ENCODE data around the gene FDXACB1. TPM values are rescaled to one million over a fixed set of nuclear protein-coding genes. Genes with fewer than 3 reads are reported as not detected.

Gene FDXACB1
- total and polyA plus RNA-seq, 2 of the 4 experiments (the other 2 are of a cell fraction): 1.7 to 3.0 TPM

DNA sequence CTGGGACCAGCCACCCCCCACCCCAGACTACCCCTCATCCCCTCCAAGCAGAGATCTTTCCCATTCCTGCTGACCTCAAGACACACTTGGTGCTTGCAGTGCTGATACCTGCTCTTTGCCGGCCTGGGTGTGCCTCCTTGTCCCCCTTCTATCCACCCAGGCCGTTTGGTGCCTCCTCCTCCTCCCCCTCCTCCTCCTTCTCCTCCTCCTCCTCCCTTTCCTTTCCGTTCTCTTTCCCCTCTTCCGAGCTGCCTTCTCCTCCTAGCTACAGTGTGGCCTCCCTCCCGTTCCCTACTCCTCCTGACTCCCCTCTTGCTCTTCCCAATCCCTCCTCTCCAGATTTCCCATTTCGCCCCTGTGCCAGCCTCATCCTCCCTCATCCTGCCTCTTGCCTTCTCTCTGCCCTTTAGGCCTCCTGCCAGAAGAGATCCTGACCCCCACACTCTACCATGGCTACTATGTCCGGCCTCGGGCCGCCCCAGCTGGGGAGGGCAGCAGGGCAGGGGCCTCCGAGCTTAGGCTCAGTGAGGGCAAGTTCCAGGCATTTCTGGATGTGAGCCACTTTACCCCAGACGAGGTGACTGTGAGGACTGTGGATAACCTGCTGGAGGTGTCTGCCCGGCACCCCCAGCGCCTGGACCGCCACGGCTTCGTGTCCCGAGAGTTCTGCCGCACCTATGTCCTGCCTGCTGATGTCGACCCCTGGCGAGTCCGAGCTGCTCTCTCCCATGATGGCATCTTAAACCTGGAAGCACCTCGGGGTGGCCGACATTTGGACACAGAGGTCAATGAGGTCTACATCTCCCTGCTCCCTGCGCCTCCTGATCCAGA is 34.3 kb upstream of the FDXACB1 start:
- DNase-seq (no peak), ATAC-seq (ENCODE audit: low read depth) (no peak)
- H3K36me3 ChIP-seq (ENCODE audit: control insufficient read depth, insufficient read depth, low read length): no peaks in the 10 kb centered on the region
- H2BK15ac ChIP-seq (ENCODE audit: low read depth, low read length): peak overlapping the region; percentile 95; the same call in 2 of the 3 replicates
- peak overlapping the region; percentile 88 for H2AFZ ChIP-seq (replicated peaks; ENCODE audit: low read length, poor library complexity)
- H3K4ac ChIP-seq (ENCODE audit: low read depth, low read length): peak overlapping the region; percentile 94
- peaks cover 36% of the 10 kb centered on the region for H3K4me1 ChIP-seq (ENCODE audit: control insufficient read depth, insufficient read depth, low read length)
- ChIA-PET CTCF (no interaction called here), POLR2A (ENCODE audit: unreplicated experiment) (no interaction called here)
- peaks cover 18% of the 10 kb centered on the region for H3K9me1 ChIP-seq (ENCODE audit: insufficient read depth, low read length)
- in situ Hi-C loops (cut with MboI; ENCODE audit: low sequenced_read_pairs) (no loop called here), dilution Hi-C loops (cut with HindIII; ENCODE audit: low sequenced_read_pairs, unreplicated experiment) (no loop called here), intact Hi-C loops (cut with micrococcal nuclease) (no loop called here)
- no peaks in the 10 kb centered on the region for H3K9me3 ChIP-seq (ENCODE audit: control insufficient read depth, insufficient read depth, low read length)
- peak overlapping the region; percentile 81 for H2BK20ac ChIP-seq (ENCODE audit: low read depth, low read length)
- H2BK5ac ChIP-seq (ENCODE audit: low read depth, low read length, poor library complexity, severe bottlenecking): peak overlapping the region; percentile 65
- peak overlapping the region; percentile 72 for H3K18ac ChIP-seq (ENCODE audit: low read depth, low read length)
- no peak overlapping the region; the same call in 1 of the 2 replicates for H3K56ac ChIP-seq (ENCODE audit: extremely low read depth, insufficient read depth, low read length)
- peaks cover 0 to 15% of the 10 kb centered on the region in 2 experiments; a peak in 2 of 4 replicates for H3K79me1 ChIP-seq (ENCODE audit: low read depth in 1 of 2, low read length in 2 of 2)
- peak overlapping the region; percentile 39 for H3K9ac ChIP-seq (ENCODE audit: low read depth, low read length)
- peak overlapping the region; percentile 80 for H2AK9ac ChIP-seq (replicated peaks; ENCODE audit: low read depth, low read length, poor library complexity)
- peak overlapping the region; percentile 76; the same call in 1 of the 2 replicates for H3K23ac ChIP-seq (ENCODE audit: low read depth, low read length)
- H4K91ac ChIP-seq (ENCODE audit: insufficient read depth, low read depth, low read length): peak overlapping the region; percentile 92
- peak overlapping the region; percentile 90 for H2BK120ac ChIP-seq (ENCODE audit: low read depth, low read length)
- H3K27ac ChIP-seq (ENCODE audit: insufficient read depth, low read length): peak overlapping the region; percentile 78
- 76% methylated on average over 9 of the region's 24 CpGs; no CpG with 5 or more reads in 1 of the 2 experiments for WGBS, 2 experiments (ENCODE audit: extremely low coverage in 2 of 2, insufficient read length in 1 of 2)
- H4K5ac ChIP-seq (ENCODE audit: low read depth, low read length): peak overlapping the region; percentile 95
- H4K8ac ChIP-seq (ENCODE audit: low read depth in 2 of 2, low read length in 2 of 2): peak overlapping the region; percentile 93 to 95; a peak in 3 of 4 replicates
- no peaks in the 10 kb centered on the region for H3K27me3 ChIP-seq (ENCODE audit: control insufficient read depth, insufficient read depth, low read length)
- H3K4me2 ChIP-seq (ENCODE audit: low read depth, low read length): peak overlapping the region; percentile 43; the same call in 1 of the 2 replicates
- no peaks in the 10 kb centered on the region for H4K20me1 ChIP-seq (ENCODE audit: insufficient read depth, low read length)
- H3K4me3 ChIP-seq (ENCODE audit: insufficient read depth, low read depth, low read length): no peak overlapping the region
- peak overlapping the region; percentile 75 for H3K14ac ChIP-seq (replicated peaks; ENCODE audit: low read depth, low read length)
- BruUV-seq (replicated peaks): no TSS peak
- H2AK5ac ChIP-seq (ENCODE audit: low read depth, low read length): peak overlapping the region; percentile 94
- TF ChIP-seq BHLHE40 (IDR thresholded peaks at IDR 0.05; ENCODE audit: low read depth, low read length): no peak
- TF ChIP-seq, protein P1, sequence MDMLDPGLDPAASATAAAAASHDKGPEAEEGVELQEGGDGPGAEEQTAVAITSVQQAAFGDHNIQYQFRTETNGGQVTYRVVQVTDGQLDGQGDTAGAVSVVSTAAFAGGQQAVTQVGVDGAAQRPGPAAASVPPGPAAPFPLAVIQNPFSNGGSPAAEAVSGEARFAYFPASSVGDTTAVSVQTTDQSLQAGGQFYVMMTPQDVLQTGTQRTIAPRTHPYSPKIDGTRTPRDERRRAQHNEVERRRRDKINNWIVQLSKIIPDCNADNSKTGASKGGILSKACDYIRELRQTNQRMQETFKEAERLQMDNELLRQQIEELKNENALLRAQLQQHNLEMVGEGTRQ (IDR thresholded peaks at IDR 0.05; ENCODE audit: low read depth, low read length): no peak
- no peak for TF ChIP-seq CEBPB (IDR thresholded peaks at IDR 0.05; ENCODE audit: low read depth, low read length)
- TF ChIP-seq RFX5 (IDR thresholded peaks at IDR 0.05; ENCODE audit: low read depth, low read length): no peak
- TF ChIP-seq RCOR1 (IDR thresholded peaks at IDR 0.05; ENCODE audit: insufficient replicate concordance, low read length): no peak
- no peak for TF ChIP-seq RAD21 (IDR thresholded peaks at IDR 0.05; ENCODE audit: low read length)
- TF ChIP-seq NFE2L2 (IDR thresholded peaks at IDR 0.05; ENCODE audit: low read depth, low read length): no peak
- no peak for TF ChIP-seq CHD1 (IDR thresholded peaks at IDR 0.05; ENCODE audit: low read depth, low read length)
- TF ChIP-seq MAZ (IDR thresholded peaks at IDR 0.05; ENCODE audit: borderline replicate concordance, low read depth, low read length): no peak
- TF ChIP-seq, protein P2, sequence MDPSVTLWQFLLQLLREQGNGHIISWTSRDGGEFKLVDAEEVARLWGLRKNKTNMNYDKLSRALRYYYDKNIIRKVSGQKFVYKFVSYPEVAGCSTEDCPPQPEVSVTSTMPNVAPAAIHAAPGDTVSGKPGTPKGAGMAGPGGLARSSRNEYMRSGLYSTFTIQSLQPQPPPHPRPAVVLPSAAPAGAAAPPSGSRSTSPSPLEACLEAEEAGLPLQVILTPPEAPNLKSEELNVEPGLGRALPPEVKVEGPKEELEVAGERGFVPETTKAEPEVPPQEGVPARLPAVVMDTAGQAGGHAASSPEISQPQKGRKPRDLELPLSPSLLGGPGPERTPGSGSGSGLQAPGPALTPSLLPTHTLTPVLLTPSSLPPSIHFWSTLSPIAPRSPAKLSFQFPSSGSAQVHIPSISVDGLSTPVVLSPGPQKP (IDR thresholded peaks at IDR 0.05; ENCODE audit: borderline replicate concordance, low read depth, low read length): no peak
- TF ChIP-seq, protein P3, sequence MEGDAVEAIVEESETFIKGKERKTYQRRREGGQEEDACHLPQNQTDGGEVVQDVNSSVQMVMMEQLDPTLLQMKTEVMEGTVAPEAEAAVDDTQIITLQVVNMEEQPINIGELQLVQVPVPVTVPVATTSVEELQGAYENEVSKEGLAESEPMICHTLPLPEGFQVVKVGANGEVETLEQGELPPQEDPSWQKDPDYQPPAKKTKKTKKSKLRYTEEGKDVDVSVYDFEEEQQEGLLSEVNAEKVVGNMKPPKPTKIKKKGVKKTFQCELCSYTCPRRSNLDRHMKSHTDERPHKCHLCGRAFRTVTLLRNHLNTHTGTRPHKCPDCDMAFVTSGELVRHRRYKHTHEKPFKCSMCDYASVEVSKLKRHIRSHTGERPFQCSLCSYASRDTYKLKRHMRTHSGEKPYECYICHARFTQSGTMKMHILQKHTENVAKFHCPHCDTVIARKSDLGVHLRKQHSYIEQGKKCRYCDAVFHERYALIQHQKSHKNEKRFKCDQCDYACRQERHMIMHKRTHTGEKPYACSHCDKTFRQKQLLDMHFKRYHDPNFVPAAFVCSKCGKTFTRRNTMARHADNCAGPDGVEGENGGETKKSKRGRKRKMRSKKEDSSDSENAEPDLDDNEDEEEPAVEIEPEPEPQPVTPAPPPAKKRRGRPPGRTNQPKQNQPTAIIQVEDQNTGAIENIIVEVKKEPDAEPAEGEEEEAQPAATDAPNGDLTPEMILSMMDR (conservative IDR thresholded peaks at IDR 0.05; ENCODE audit: low read depth, low read length): no peak
- no peak for TF ChIP-seq MAFK (IDR thresholded peaks at IDR 0.05; ENCODE audit: low read depth, low read length)
- no peak for TF ChIP-seq MXI1 (IDR thresholded peaks at IDR 0.05; ENCODE audit: borderline replicate concordance, low read depth, low read length)
- TF ChIP-seq FOS (IDR thresholded peaks at IDR 0.05; ENCODE audit: low read depth, low read length): no peak
